ENCODE data around the gene KRT5.

The KRT5 gene

GRCh38 chr12:52529846-52530245 lies 9.7 kb upstream of the KRT5 start:
- DNase-seq (ENCODE audit: low read depth, low spot score), result no peak
- H3K4me3 ChIP-seq (ENCODE audit: low read depth, low read length), result no peak overlapping the region
- ChIA-PET CTCF (interaction anchor here (1.0 kb wide), 1 partner anchor 21 kb away, joined by 4 read pairs; no protein-coding TSS in a partner anchor), POLR2A (no interaction called here)
- TF ChIP-seq, protein P1, sequence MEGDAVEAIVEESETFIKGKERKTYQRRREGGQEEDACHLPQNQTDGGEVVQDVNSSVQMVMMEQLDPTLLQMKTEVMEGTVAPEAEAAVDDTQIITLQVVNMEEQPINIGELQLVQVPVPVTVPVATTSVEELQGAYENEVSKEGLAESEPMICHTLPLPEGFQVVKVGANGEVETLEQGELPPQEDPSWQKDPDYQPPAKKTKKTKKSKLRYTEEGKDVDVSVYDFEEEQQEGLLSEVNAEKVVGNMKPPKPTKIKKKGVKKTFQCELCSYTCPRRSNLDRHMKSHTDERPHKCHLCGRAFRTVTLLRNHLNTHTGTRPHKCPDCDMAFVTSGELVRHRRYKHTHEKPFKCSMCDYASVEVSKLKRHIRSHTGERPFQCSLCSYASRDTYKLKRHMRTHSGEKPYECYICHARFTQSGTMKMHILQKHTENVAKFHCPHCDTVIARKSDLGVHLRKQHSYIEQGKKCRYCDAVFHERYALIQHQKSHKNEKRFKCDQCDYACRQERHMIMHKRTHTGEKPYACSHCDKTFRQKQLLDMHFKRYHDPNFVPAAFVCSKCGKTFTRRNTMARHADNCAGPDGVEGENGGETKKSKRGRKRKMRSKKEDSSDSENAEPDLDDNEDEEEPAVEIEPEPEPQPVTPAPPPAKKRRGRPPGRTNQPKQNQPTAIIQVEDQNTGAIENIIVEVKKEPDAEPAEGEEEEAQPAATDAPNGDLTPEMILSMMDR (IDR thresholded peaks at IDR 0.05; ENCODE audit: insufficient read depth, low read length, missing control alignments), result no peak

DNA sequence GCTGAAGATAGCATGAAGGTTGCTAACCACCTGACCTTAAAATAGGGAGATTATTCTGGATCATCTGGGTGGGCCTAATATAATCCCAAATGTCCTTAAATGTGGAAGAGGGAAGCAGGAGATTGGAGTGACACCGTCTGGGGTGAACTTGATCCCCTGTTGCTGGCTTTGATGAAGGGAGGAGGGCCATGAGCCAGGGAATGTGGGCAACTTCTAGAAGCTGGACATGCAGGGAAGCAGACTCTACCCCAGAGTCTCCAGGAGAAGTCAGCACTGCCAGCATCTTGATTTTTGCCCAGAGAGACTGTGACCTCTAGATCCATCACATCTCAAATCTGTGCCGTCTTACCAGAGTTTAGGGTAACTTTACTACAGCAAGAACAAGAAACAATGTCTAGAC lies 9.2 kb upstream of the KRT5 start:
- TF ChIP-seq, protein P1 (IDR thresholded peaks at IDR 0.05; ENCODE audit: insufficient read depth, low read length, missing control alignments), result no peak
- ChIA-PET POLR2A (no interaction called here), CTCF (no interaction called here)
- DNase-seq (ENCODE audit: low read depth, low spot score), result no peak
- H3K4me3 ChIP-seq (ENCODE audit: low read depth, low read length), result no peak overlapping the region

- H3K4me3 ChIP-seq (ENCODE audit: low read depth, low read length), result no peak overlapping the region
- ChIA-PET POLR2A (no interaction called here), CTCF (interaction anchor here (0.7 to 1.3 kb wide), 3 partner anchors 12 to 54 kb away, joined by 3 read pairs; no protein-coding TSS in a partner anchor)
These were observed 8.5 kb upstream of the KRT5 start for GRCh38 chr12:52528641-52529143.

GRCh38 chr12:52527121-52527800 lies 7.1 kb upstream of the KRT5 start:
- TF ChIP-seq, protein P1 (IDR thresholded peaks at IDR 0.05; ENCODE audit: insufficient read depth, low read length, missing control alignments), result no peak
- no peak for DNase-seq (ENCODE audit: low read depth, low spot score)
- H3K4me3 ChIP-seq (ENCODE audit: low read depth, low read length), result no peak overlapping the region
- POLR2A ChIA-PET, result no interaction called here
- CTCF ChIA-PET, result no interaction called here

More at GRCh38 chr12:52528641-52529143, 8.5 kb upstream of the KRT5 start:
- TF ChIP-seq, protein P1 (IDR thresholded peaks at IDR 0.05; ENCODE audit: insufficient read depth, low read length, missing control alignments), result no peak
- DNase-seq (ENCODE audit: low read depth, low spot score), result no peak

DNA sequence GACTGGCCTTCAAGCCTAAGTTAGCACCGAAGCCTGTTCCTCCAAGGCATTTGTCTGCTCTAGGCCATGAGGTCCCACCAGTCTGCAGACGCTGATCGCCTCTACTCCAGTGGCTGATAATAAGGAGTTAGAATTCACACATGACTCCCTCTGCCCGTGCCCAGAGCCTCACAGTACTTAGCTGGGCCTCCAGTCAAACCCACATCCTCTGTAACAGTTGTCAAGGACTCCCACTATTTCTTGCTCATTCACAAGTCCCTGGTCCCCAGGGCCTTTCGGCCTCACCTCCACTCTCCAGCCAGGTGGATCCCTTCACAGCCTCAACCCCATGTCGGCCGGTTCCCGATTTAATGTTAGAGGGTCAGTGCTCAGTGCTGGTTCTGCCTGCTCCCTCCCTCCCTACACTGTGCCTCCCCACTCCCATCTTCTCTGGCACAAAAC lies 6.3 kb upstream of the KRT5 start:
- ChIA-PET POLR2A (no interaction called here), CTCF (no interaction called here)
- TF ChIP-seq, protein P1 (IDR thresholded peaks at IDR 0.05; ENCODE audit: insufficient read depth, low read length, missing control alignments), result no peak
- no peak overlapping the region for H3K4me3 ChIP-seq (ENCODE audit: low read depth, low read length)
- DNase-seq (ENCODE audit: low read depth, low spot score), result no peak

DNA sequence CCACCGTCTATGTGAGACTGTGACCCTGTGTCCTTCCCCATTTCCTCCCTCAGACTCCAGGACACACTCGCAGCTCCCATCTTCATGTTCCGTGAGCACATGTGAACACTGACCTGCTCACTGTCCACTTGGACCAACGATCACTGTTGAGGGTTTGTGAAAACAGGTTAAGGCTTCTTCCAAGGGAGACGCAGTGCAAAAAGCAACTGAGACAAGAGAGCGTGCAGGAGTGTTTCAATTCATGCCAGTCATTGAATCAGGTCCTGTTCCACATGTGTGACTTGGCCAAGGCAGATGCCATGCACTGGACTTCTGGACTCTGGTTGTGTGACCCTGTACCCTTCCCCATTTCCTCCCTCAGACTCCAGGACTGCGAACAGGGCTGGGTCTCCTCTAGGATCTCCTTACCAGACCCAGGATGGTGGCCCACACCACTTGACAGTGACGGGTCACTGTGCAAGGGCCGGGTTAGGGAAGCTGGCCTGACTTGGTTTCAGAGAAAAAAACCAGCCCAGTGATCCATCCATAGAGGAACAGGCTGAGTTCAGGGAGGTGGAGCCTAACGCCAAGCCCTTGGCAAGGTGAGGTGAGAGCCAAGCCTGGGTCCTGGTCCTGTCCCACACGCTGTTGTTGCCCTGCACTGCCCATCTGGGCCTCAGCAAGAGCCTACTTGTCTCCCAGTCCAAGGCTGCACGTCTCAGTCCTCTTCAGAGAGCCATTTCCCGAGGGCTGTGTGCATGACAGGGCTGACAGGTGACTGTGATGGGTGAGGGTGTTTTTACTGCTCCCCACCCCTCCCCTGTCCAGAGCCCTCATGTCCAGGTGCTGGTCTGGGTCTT lies 5.7 kb upstream of the KRT5 start:
- POLR2A ChIA-PET, result no interaction called here
- TF ChIP-seq, protein P1 (IDR thresholded peaks at IDR 0.05; ENCODE audit: insufficient read depth, low read length, missing control alignments), result no peak
- CTCF ChIA-PET, result no interaction called here
- H3K4me3 ChIP-seq (ENCODE audit: low read depth, low read length), result no peak overlapping the region
- no peak for DNase-seq (ENCODE audit: low read depth, low spot score)
